NCI-H2107 treated with DMSO at 0.1 percent for 48 hours (cell line): ENCODE results near the gene PCDHB3.
"Not testable (repeated sequence)": the region's sequence is repeated elsewhere in the genome, so short reads cannot be mapped to it uniquely, and the experiment has no call there.

Experiments used
- DNase-seq: peaks from one replicate; lab custom pipeline; 2025; ENCODE audit not compliant: unreplicated experiment; lab: John Stamatoyannopoulos, UW

The PCDHB3 gene

GRCh38 chr5:141135718-141136266 lies 35.5 kb downstream of the PCDHB3 start:
- no peak for DNase-seq

GRCh38 chr5:141137346-141137745 lies 37.1 kb downstream of the PCDHB3 start:
- DNase-seq: not testable (repeated sequence)

GRCh38 chr5:141149812-141150211 lies 49.5 kb downstream of the PCDHB3 start, which contains the start of gene PCDHB6:
Gene PCDHB6, plus strand, starts transcription at chr5:141150057. Its CDS starts 201 bp downstream, at chr5:141150258.
- DNase-seq: no peak

- DNase-seq: no peak
These were observed 50.1 kb downstream of the PCDHB3 start for GRCh38 chr5:141150224-141150992.

GRCh38 chr5:141150993-141151325 lies 50.7 kb downstream of the PCDHB3 start:
- no peak for DNase-seq

- DNase-seq: not testable (repeated sequence)
These were observed 51.4 kb downstream of the PCDHB3 start for GRCh38 chr5:141151632-141152031.

GRCh38 chr5:141152096-141152495 lies 51.8 kb downstream of the PCDHB3 start:
- DNase-seq: not testable (repeated sequence)
